Heart left ventricle (tissue), 13 donors: ENCODE results near the gene CTBP1.

Experiments used
- CTCF ChIP-seq, 12 donors: fragments of 200-600 bp; sonication (generic) in 4 of 12; IDR thresholded peaks; one replicate each; pipeline versions ENCODE4 v1.5.0 to v1.8.0; 2018 to 2022; ENCODE audit warnings: antibody characterized with exemption in 12 of 12, mild to moderate bottlenecking in 5 of 12
- POLR2A ChIP-seq, 2 donors: fragments of 450-650 bp; IDR thresholded peaks; one replicate each; pipeline ENCODE4 v1.6.1; 2017; ENCODE audit warnings: antibody characterized with exemption in 2 of 2, mild to moderate bottlenecking in 2 of 2, moderate library complexity in 2 of 2
- donor health status: ischemic (EF 13 %, LVEDD 7.1; RV severe dilation, severe dysfunction).
- donor health status: DM: no; HTN: yes; CAD: no.
- donor health status: DM: no; HTN: no; CAD: no.
- donor health status: ischemic (EF 25% LVEDD 6.9; RV normal size, moderate dysfunction).
- donor health status: ischemic (EF 25% LVEDD 5.7; RV mildly dilated, moderate dysfunction).
- donor health status: ischemic (EF 35%, LVEDD 5.7; RV mildly dilated, moderate dysfunction).
- donor health status: nonischemic (EF 11% LVEDD 7.7; RV severe dilation, severe dysfunction).
- donor health status: DM: yes; HTN: yes; CAD: no.
- donor health status: PGD.
- donor health status: ischemic (EF 29% LVEDD 5.4; RV normal size, mild dysfunction).
- donor health status: nonischemic (EF 23%, LVEDD 6.1; RV moderate dilation, normal function).

- no peak for TF ChIP-seq CTCF (IDR thresholded peaks at IDR 0.05)
- no peak for TF ChIP-seq POLR2A (IDR thresholded peaks at IDR 0.05)
Measured at GRCh38 chr4:1198098-1198844, 50.7 kb downstream of the CTBP1 start.
